H9 (cell line): ENCODE results near the gene TPBGL. TPM values are rescaled to one million over a fixed set of nuclear protein-coding genes. Genes with fewer than 3 reads are reported as not detected.

Source experiments
- DNase-seq: peaks from one replicate; pipeline ENCODE4 v3.0.0-alpha.2; 2017
- H2AFZ ChIP-seq: one replicate; pipeline ENCODE4 v1.6.1; 2013; ENCODE audit warnings: mild to moderate bottlenecking, low read length, control low read depth, moderate library complexity
- H2AK5ac ChIP-seq: 2 replicates; pipeline ENCODE4 v1.6.1; 2013; ENCODE audit warnings: low read length, control low read depth, mixed read lengths; ENCODE audit not compliant: insufficient read length
- H2BK120ac ChIP-seq: one replicate; pipeline ENCODE4 v1.6.1; 2013; ENCODE audit warnings: low read depth, mild to moderate bottlenecking, low read length, control low read depth, inconsistent platforms; ENCODE audit not compliant: poor library complexity, severe bottlenecking
- H2BK12ac ChIP-seq: 2 replicates; pipeline ENCODE4 v1.6.1; 2013; ENCODE audit warnings: low read length, control low read depth, mixed read lengths, low read depth; ENCODE audit not compliant: insufficient read length
- H2BK15ac ChIP-seq: 2 replicates; pipeline ENCODE4 v1.6.1; 2013; ENCODE audit warnings: low read depth, low read length, control low read depth
- H2BK20ac ChIP-seq: one replicate; pipeline ENCODE4 v1.6.1; 2013; ENCODE audit warnings: low read depth, mild to moderate bottlenecking, low read length, control low read depth, inconsistent platforms; ENCODE audit not compliant: poor library complexity, severe bottlenecking
- H2BK5ac ChIP-seq: 2 replicates; pipeline ENCODE4 v1.6.1; 2013; ENCODE audit warnings: low read length, control low read depth, mixed read lengths; ENCODE audit not compliant: insufficient read length
- H3K14ac ChIP-seq: 2 replicates; pipeline ENCODE4 v1.6.1; 2013; ENCODE audit warnings: low read length, control low read depth; ENCODE audit not compliant: insufficient read depth
- H3K18ac ChIP-seq: 2 replicates; pipeline ENCODE4 v1.6.1; 2013; ENCODE audit warnings: low read depth, mild to moderate bottlenecking, mixed read lengths, low read length, control low read depth; ENCODE audit not compliant: insufficient read length
- H3K23ac ChIP-seq: 2 replicates; pipeline ENCODE4 v1.6.1; 2013; ENCODE audit warnings: low read length, control low read depth, mixed read lengths, low read depth; ENCODE audit not compliant: insufficient read length
- H3K23me2 ChIP-seq: 2 replicates; pipeline ENCODE4 v1.6.1; 2013; ENCODE audit warnings: low read depth, mild to moderate bottlenecking, mixed read lengths, low read length, control low read depth; ENCODE audit not compliant: insufficient read length, poor library complexity, severe bottlenecking
- H3K27ac ChIP-seq: 2 replicates; pipeline ENCODE4 v1.5.1; 2013; ENCODE audit warnings: low read length, control low read depth, mixed read lengths, low read depth; ENCODE audit not compliant: insufficient read length
- H3K27me3 ChIP-seq: 2 replicates; pipeline ENCODE4 v1.6.1; 2013; ENCODE audit warnings: low read length, control low read depth, inconsistent platforms; ENCODE audit not compliant: insufficient read depth
- H3K4ac ChIP-seq: 2 replicates; pipeline ENCODE4 v1.6.1; 2013; ENCODE audit warnings: low read depth, mild to moderate bottlenecking, control low read depth, inconsistent platforms, low read length, moderate library complexity
- H3K4me1 ChIP-seq: 2 replicates; pipeline ENCODE4 v1.6.1; 2013; ENCODE audit warnings: low read length, control low read depth, inconsistent platforms; ENCODE audit not compliant: insufficient read depth
- H3K4me2 ChIP-seq: 2 replicates; pipeline ENCODE4 v1.6.1; 2013; ENCODE audit warnings: low read length, control low read depth, mixed read lengths; ENCODE audit not compliant: insufficient read length, insufficient read depth
- H3K56ac ChIP-seq: 2 replicates; pipeline ENCODE4 v1.6.1; 2013; ENCODE audit warnings: low read depth, mild to moderate bottlenecking, mixed read lengths, low read length, control low read depth; ENCODE audit not compliant: insufficient read length
- H3K79me1 ChIP-seq: 2 replicates; pipeline ENCODE4 v1.6.1; 2013; ENCODE audit warnings: low read depth, mild to moderate bottlenecking, moderate library complexity, low read length, control low read depth, inconsistent platforms; ENCODE audit not compliant: insufficient read depth, poor library complexity, severe bottlenecking
- H3K79me2 ChIP-seq: 2 replicates; pipeline ENCODE4 v1.6.1; 2013; ENCODE audit warnings: low read length, control low read depth, inconsistent platforms; ENCODE audit not compliant: insufficient read depth
- H3K9ac ChIP-seq: 2 replicates; pipeline ENCODE4 v1.6.1; 2013; ENCODE audit warnings: low read length, control low read depth, mixed read lengths; ENCODE audit not compliant: insufficient read length; ENCODE audit errors: extremely low read depth
- H3K9me3 ChIP-seq: one replicate; pipeline ENCODE4 v1.6.1; 2013; ENCODE audit warnings: low read depth, low read length, inconsistent platforms; ENCODE audit not compliant: control insufficient read depth
- H3T11ph ChIP-seq: one replicate; pipeline ENCODE4 v1.6.1; 2013; ENCODE audit warnings: mild to moderate bottlenecking, low read length, control low read depth, inconsistent platforms
- H4K20me1 ChIP-seq: one replicate; pipeline ENCODE4 v1.6.1; 2013; ENCODE audit not compliant: control insufficient read depth, insufficient read length, insufficient read depth
- H4K5ac ChIP-seq: 2 replicates; pipeline ENCODE4 v1.6.1; 2013; ENCODE audit warnings: low read depth, mild to moderate bottlenecking, mixed read lengths, low read length, control low read depth; ENCODE audit not compliant: insufficient read length
- H4K8ac ChIP-seq: replicated peaks from 2 replicates; pipeline ENCODE4 v1.6.1; 2013; ENCODE audit warnings: low read length, control low read depth, mixed read lengths, low read depth; ENCODE audit not compliant: insufficient read length
- H4K91ac ChIP-seq: 2 replicates; pipeline ENCODE4 v1.6.1; 2013; ENCODE audit warnings: low read depth, mild to moderate bottlenecking, moderate library complexity, mixed read lengths, low read length, control low read depth; ENCODE audit not compliant: insufficient read length
- H3K27ac Mint-ChIP-seq, 3 experiments: 2 replicates in 2 of 3; 3 replicates in 1 of 3; pipeline ENCODE4 v1.8.0; 2020 to 2021; ENCODE audit warnings: mixed read lengths in 3 of 3, mild to moderate bottlenecking in 1 of 3, moderate library complexity in 1 of 3
- H3K27me3 Mint-ChIP-seq: 2 replicates; pipeline ENCODE4 v1.8.0; 2021; ENCODE audit warnings: low read depth, mild to moderate bottlenecking, moderate library complexity, mixed read lengths
- H3K36me3 Mint-ChIP-seq, 3 experiments: 2 replicates in 2 of 3; 3 replicates in 1 of 3; pipeline ENCODE4 v1.8.0; 2020 to 2021; ENCODE audit warnings: low read depth in 3 of 3, mixed read lengths in 3 of 3; ENCODE audit not compliant: insufficient read depth in 1 of 3
- H3K4me1 Mint-ChIP-seq, 2 experiments: 2 replicates each; pipeline ENCODE4 v1.8.0; 2020; ENCODE audit warnings: mixed read lengths in 2 of 2
- H3K4me3 Mint-ChIP-seq, 2 experiments: 2 replicates in 1 of 2; 3 replicates in 1 of 2; pipeline ENCODE4 v1.8.0; 2020 to 2021; ENCODE audit warnings: mild to moderate bottlenecking in 2 of 2, mixed read lengths in 2 of 2, moderate library complexity in 1 of 2
- H3K9me3 Mint-ChIP-seq, 2 experiments: 2 replicates in 1 of 2; 3 replicates in 1 of 2; pipeline ENCODE4 v1.8.0; 2020; ENCODE audit warnings: mild to moderate bottlenecking in 2 of 2, mixed read lengths in 2 of 2, moderate library complexity in 1 of 2
- WGBS: extraction: QIAGEN DNeasy Blood & Tissue Kit; methylation state at CpG from one replicate; pipeline ENCODE4 v1.1.7; 2013; ENCODE audit warnings: missing lambda C conversion rate, low lambda C conversion rate, mixed read lengths; ENCODE audit not compliant: insufficient read length; ENCODE audit errors: extremely low coverage; 5-methylcytosine and 5-hydroxymethylcytosine counted together
- total RNA-seq: library from RNA; stranded (reverse); gene quantifications from 2 replicates; pipeline ENCODE4 v1.2.1, GENCODE V29; 2021
- TF ChIP-seq, protein P1 (sequence below): fragments of 200-600 bp; sonication (generic); conservative IDR thresholded peaks from 3 replicates; pipeline ENCODE4 v1.8.0; 2021; ENCODE audit warnings: antibody characterized with exemption, mild to moderate bottlenecking

Gene TPBGL
- total RNA-seq, 1 experiment from 2014 or later, result 0.61 TPM

DNA sequence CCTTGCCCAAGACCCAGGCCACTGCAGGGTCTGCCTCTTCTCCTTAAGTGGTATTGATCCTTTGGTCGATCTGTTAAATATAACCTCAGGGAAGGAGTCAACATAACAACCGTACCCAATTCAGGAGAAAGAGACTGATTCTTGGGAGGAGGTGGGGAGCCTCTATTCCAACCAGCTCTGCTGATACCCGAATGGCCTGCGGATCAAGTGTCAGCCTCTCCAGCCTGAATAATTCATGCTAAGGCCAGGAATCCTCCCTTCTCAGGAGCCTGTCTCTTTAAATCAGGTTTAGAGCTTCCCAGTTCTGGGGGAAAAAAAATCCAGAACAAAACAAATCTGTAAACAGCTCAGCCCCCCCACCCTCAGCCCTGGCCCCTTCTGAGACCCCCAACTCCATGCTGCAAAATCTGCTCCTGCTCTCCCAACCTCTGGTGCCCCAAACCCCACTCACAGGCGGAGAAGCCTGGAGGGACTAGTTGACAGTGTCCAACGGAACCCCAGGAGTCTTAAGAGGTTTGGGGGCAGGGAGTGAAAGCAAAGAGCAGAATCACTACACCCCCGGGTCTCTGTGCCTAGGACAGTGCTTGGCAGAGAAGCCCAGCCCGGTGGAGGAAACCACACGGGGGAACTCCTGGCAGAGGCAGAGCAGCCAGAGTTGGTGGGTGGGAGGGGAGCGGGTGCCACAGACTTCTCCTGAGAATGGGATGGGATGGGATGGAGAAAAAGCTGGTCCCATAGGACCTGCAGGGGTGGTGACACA lies 863 bp upstream of the TPBGL start:
- peak overlapping the region; percentile 67 to 87 for H3K4me3 Mint-ChIP-seq
- Histone ChIP-seq H2BK12ac (no peak overlapping the region), H3K9me3 (no peaks in the 10 kb centered on the region), H3K79me1 (no peaks in the 10 kb centered on the region), H3K18ac (no peak overlapping the region), H3K23me2 (peaks cover 10% of the 10 kb centered on the region), H2BK120ac (no peak overlapping the region), H3K27ac (no peak overlapping the region), H2AFZ (no peak overlapping the region), H3K27me3 (peaks cover 20% of the 10 kb centered on the region; the same call in 1 of the 2 replicates), H4K8ac (no peak overlapping the region), H2BK15ac (no peak overlapping the region), H2AK5ac (no peak overlapping the region), H2BK20ac (no peak overlapping the region), H3K14ac (no peak overlapping the region), H2BK5ac (no peak overlapping the region), H3K4me1 (peaks cover 5% of the 10 kb centered on the region), H4K5ac (no peak overlapping the region), H3T11ph (no peak overlapping the region), H4K20me1 (no peaks in the 10 kb centered on the region), H3K23ac (no peak overlapping the region), H3K79me2 (0 out of 2 replicates have a peak, but pooled peaks cover 2% of the 10 kb centered on the region), H3K4me2 (peak overlapping the region; percentile 59), H4K91ac (no peak overlapping the region), H3K9ac (no peak overlapping the region), H3K56ac (no peak overlapping the region), H3K4ac (no peak overlapping the region)
- DNase-seq, result no peak
- H3K36me3 Mint-ChIP-seq, result no peaks in the 10 kb centered on the region; a peak in 1 of 7 replicates
- H3K27ac Mint-ChIP-seq, result no peak overlapping the region
- H3K4me1 Mint-ChIP-seq, result peaks cover 24 to 44% of the 10 kb centered on the region in 2 experiments
- no peaks in the 10 kb centered on the region for H3K9me3 Mint-ChIP-seq
- WGBS, result no CpG with 5 or more reads among the region's 10 CpGs
- TF ChIP-seq, protein P1, sequence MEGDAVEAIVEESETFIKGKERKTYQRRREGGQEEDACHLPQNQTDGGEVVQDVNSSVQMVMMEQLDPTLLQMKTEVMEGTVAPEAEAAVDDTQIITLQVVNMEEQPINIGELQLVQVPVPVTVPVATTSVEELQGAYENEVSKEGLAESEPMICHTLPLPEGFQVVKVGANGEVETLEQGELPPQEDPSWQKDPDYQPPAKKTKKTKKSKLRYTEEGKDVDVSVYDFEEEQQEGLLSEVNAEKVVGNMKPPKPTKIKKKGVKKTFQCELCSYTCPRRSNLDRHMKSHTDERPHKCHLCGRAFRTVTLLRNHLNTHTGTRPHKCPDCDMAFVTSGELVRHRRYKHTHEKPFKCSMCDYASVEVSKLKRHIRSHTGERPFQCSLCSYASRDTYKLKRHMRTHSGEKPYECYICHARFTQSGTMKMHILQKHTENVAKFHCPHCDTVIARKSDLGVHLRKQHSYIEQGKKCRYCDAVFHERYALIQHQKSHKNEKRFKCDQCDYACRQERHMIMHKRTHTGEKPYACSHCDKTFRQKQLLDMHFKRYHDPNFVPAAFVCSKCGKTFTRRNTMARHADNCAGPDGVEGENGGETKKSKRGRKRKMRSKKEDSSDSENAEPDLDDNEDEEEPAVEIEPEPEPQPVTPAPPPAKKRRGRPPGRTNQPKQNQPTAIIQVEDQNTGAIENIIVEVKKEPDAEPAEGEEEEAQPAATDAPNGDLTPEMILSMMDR, result no peak
- peaks cover 62% of the 10 kb centered on the region for H3K27me3 Mint-ChIP-seq
